ENCODE data around the gene TRPC4AP. TPM values are rescaled to one million over a fixed set of nuclear protein-coding genes. Genes with fewer than 3 reads are reported as not detected.
A peak's percentile ranks its signal among the peaks of the same experiment; 100 is the strongest.

The TRPC4AP gene
- total RNA-seq, 1 donor from 2014 or later = 30.7 TPM

- TF ChIP-seq CTCF (IDR thresholded peaks at IDR 0.05; ENCODE audit: borderline replicate concordance) = no peak
- peak; percentile 12 for DNase-seq
- Histone ChIP-seq H3K9me3 (replicated peaks) (no peaks in the 10 kb centered on the region), H3K4me1 (peaks cover 26% of the 10 kb centered on the region), H3K27me3 (ENCODE audit: low read depth) (no peaks in the 10 kb centered on the region), H3K4me3 (no peak overlapping the region), H3K36me3 (peaks cover 100% of the 10 kb centered on the region), H3K27ac (replicated peaks) (peak overlapping the region; percentile 62)
- intact Hi-C loops (cut with micrococcal nuclease) = no loop called here
Observed at GRCh38 chr20:35001596-35002362, 90.8 kb downstream of the TRPC4AP start.

GRCh38 chr20:35000922-35001595, 91.5 kb downstream of the TRPC4AP start:
- TF ChIP-seq CTCF (IDR thresholded peaks at IDR 0.05; ENCODE audit: borderline replicate concordance) = no peak
- peak; percentile 12 for DNase-seq
- Histone ChIP-seq H3K27me3 (ENCODE audit: low read depth) (no peaks in the 10 kb centered on the region), H3K9me3 (replicated peaks) (no peaks in the 10 kb centered on the region), H3K4me3 (no peak overlapping the region), H3K27ac (replicated peaks) (peak overlapping the region; percentile 23), H3K4me1 (peaks cover 26% of the 10 kb centered on the region), H3K36me3 (peaks cover 100% of the 10 kb centered on the region)
- intact Hi-C loops (cut with micrococcal nuclease) = no loop called here

GRCh38 chr20:35000311-35000921, 92.2 kb downstream of the TRPC4AP start:
- H3K4me1 ChIP-seq = peaks cover 27% of the 10 kb centered on the region
- no peak overlapping the region for H3K4me3 ChIP-seq
- DNase-seq = peak; percentile 12
- intact Hi-C loops (cut with micrococcal nuclease) = no loop called here
- H3K9me3 ChIP-seq (replicated peaks) = no peaks in the 10 kb centered on the region
- TF ChIP-seq CTCF (IDR thresholded peaks at IDR 0.05; ENCODE audit: borderline replicate concordance) = no peak
- H3K27me3 ChIP-seq (ENCODE audit: low read depth) = no peaks in the 10 kb centered on the region
- peak overlapping the region; percentile 23 for H3K27ac ChIP-seq (replicated peaks)
- H3K36me3 ChIP-seq = peaks cover 100% of the 10 kb centered on the region

- no peak for DNase-seq
- Histone ChIP-seq H3K27ac (replicated peaks) (no peak overlapping the region), H3K4me3 (no peak overlapping the region), H3K9me3 (replicated peaks) (no peaks in the 10 kb centered on the region), H3K4me1 (peaks cover 28% of the 10 kb centered on the region), H3K27me3 (ENCODE audit: low read depth) (no peaks in the 10 kb centered on the region), H3K36me3 (peaks cover 100% of the 10 kb centered on the region)
- TF ChIP-seq CTCF (IDR thresholded peaks at IDR 0.05; ENCODE audit: borderline replicate concordance) = no peak
- intact Hi-C loops (cut with micrococcal nuclease) = no loop called here
Observed at GRCh38 chr20:34999782-35000181, 92.8 kb downstream of the TRPC4AP start.

- TF ChIP-seq CTCF (IDR thresholded peaks at IDR 0.05; ENCODE audit: borderline replicate concordance) = no peak
- Histone ChIP-seq H3K27ac (replicated peaks) (peak overlapping the region; percentile 58), H3K4me3 (no peak overlapping the region), H3K36me3 (peaks cover 100% of the 10 kb centered on the region), H3K27me3 (ENCODE audit: low read depth) (no peaks in the 10 kb centered on the region), H3K9me3 (replicated peaks) (no peaks in the 10 kb centered on the region), H3K4me1 (peaks cover 36% of the 10 kb centered on the region)
- no peak for DNase-seq
- intact Hi-C loops (cut with micrococcal nuclease) = no loop called here
Observed at GRCh38 chr20:34999021-34999451, 93.6 kb downstream of the TRPC4AP start.
